ENCODE measurements around the gene ARF3.

DNA sequence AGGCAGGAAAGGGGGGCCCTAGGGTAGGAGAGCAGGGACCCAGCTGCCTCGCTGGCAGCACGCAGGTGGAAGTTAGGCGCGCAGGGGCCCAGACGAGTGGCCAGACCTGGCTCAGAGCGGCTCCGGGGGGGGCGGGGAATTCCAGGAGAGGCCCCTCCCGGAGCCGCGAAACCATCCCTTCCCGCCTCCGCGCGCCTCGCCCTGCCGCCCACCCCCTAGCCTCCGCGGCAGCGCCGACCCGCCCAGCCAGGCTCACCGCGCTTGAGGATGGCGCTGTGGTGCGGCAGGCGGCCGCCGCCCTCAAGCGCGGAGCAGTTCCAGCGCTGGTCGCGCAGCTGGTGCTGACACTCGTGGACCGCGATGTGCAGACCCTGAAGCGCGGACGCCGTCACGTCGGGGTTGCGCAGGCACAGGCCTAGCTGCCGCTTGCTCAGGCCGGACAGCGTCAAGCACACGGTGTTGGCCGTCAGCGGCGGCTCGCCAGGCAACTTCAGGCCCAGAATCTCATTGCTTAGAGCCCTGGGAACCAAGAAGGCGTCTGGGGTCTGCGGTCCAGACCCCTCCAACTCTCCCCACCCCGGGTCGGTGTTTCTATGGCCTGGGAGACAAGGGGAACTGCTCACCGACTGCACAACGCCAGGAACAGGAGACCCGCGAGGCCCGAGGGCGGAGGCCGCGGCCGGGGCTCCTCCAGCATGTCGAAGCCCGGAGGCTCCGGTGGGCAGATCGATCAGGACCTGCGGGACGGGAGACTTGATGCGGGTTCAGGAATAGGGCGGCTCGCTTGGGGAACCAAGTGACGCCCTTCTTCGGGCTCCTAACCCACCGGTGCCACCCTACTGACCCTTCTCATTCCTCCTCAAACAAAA lies 12.8 kb upstream of the ARF3 start:
- TF ChIP-seq, protein P1, sequence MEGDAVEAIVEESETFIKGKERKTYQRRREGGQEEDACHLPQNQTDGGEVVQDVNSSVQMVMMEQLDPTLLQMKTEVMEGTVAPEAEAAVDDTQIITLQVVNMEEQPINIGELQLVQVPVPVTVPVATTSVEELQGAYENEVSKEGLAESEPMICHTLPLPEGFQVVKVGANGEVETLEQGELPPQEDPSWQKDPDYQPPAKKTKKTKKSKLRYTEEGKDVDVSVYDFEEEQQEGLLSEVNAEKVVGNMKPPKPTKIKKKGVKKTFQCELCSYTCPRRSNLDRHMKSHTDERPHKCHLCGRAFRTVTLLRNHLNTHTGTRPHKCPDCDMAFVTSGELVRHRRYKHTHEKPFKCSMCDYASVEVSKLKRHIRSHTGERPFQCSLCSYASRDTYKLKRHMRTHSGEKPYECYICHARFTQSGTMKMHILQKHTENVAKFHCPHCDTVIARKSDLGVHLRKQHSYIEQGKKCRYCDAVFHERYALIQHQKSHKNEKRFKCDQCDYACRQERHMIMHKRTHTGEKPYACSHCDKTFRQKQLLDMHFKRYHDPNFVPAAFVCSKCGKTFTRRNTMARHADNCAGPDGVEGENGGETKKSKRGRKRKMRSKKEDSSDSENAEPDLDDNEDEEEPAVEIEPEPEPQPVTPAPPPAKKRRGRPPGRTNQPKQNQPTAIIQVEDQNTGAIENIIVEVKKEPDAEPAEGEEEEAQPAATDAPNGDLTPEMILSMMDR (IDR thresholded peaks at IDR 0.05), result no peak
- TF ChIP-seq EP300 (IDR thresholded peaks at IDR 0.05) (no peak), POLR2A (IDR thresholded peaks at IDR 0.05) (no peak)
